ENCODE results near the gene FNDC1.

GRCh38 chr6:159279790-159280277 lies 110.6 kb downstream of the FNDC1 start:
- TF ChIP-seq CTCF (conservative IDR thresholded peaks at IDR 0.05 in 1 of 2, IDR thresholded peaks at IDR 0.05 in 1 of 2; ENCODE audit: low read depth in 1 of 2, low read length in 2 of 2) (no peak), EZH2 (IDR thresholded peaks at IDR 0.05; ENCODE audit: low read length, missing control alignments) (no peak)
